ENCODE data around the gene MGAT3.
"Not testable (repeated sequence)": the region's sequence is repeated elsewhere in the genome, so short reads cannot be mapped to it uniquely, and the experiment has no call there.

MGAT3 gene

DNA sequence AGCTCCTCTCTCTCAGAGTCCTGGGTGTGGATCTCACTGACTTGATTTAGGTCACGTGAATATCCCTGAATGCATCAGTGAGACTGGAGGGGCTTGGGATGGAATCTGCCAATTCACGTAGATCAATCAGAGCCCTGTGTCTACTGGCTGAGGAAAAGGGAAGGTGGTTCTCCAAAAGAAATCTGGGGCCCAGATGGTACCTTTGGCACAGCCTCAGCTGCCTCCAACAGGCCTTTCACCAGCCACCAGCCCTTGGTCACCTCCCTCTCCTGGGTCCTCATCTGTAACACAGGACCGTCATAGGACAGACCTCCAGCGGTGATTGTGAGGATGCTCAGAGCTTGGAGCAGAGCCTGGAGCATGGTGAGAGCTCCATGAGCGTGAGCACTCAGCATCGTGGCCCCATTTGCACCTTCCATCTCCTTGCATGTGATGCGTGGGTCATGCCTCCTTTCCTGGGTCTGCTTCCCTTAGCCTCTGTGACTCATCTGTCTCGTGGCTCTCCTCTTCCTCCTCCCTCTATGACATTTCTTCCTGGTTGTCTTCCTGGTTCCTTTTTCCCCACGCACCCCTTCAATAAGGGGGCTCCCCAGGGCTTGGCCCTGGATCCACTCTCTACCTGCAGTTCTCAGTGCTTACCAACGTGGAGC, 37.8 kb downstream of the MGAT3 start:
- no peak for DNase-seq

GRCh38 chr22:39496131-39496838, 39.5 kb downstream of the MGAT3 start:
- peak; percentile 49 to 51 for DNase-seq

GRCh38 chr22:39497429-39497828, 40.6 kb downstream of the MGAT3 start:
- DNase-seq: no peak

DNA sequence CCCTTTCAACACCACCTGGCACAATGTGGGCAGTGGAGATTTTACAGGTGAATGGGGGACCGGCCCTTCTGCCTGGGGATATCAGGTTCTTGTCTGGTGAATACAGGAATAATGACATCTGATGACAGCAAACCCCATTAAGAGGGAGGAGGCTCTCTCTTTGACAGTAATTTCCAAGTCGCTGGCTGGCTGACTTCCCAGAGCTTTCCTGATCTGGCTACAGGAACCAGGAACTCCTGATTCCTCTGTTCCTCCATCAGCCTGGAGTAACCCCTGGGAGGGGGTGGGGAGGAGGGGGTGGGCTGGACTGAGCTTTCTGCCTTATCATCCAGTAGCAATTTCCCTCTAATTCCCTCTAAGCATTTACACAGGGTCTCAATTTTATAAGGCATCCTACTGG, 41.6 kb downstream of the MGAT3 start:
- DNase-seq: peak; percentile 85 to 96

DNA sequence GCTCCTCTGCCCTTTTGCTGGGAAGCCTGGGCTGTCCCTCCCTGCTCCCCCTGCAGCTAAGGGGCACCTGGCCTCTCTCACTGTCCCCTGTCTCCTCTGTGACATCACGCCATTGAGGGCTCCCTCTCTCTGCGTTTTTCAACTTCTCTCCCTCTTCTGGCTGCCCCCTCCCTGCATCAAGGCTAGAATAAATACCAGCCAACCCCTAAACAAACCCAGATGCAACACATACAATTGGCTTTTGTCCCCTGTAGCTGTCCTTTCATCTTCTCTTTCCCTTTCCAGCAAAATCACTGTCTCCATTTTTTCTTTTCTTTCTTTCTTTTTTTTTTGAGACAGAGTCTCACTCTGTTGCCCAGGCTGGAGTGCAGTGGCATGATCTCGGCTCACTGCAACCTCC, 42.0 kb downstream of the MGAT3 start:
- DNase-seq: peak in 1 of 2 experiments; percentile 63

- no peak for DNase-seq
Observed at GRCh38 chr22:39500101-39500500, 43.3 kb downstream of the MGAT3 start.

DNA sequence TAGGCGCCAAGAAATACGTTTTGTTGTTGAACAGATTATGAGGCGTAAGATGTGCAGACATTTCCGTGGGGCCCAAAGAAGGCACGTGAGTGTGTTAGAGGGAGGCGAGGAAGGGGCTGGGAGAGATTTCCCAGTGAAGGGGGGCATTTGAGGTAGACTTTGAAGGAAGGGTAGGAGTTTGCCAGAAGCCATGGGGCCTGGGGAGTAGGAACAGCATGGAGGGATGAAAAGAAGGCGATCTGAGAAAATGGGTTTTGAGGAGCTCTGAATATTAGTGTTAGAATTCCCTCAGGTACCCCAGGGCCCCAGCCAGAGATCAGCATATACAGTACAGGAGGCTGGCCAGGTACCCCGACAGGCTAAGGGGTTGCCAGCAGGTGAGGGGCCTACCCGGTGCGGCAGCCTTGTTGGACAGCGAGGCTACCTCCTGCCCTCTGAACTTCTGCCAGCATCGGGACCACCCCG, 44.9 kb downstream of the MGAT3 start:
- no peak for DNase-seq

- DNase-seq: peak; percentile 84 to 89
Observed at GRCh38 chr22:39502109-39502788, 45.4 kb downstream of the MGAT3 start, which contains the start of gene MIEF1. Gene MIEF1, plus strand, starts transcription at chr22:39502290. Its CDS starts 9,005 bp downstream, at chr22:39511295.

DNA sequence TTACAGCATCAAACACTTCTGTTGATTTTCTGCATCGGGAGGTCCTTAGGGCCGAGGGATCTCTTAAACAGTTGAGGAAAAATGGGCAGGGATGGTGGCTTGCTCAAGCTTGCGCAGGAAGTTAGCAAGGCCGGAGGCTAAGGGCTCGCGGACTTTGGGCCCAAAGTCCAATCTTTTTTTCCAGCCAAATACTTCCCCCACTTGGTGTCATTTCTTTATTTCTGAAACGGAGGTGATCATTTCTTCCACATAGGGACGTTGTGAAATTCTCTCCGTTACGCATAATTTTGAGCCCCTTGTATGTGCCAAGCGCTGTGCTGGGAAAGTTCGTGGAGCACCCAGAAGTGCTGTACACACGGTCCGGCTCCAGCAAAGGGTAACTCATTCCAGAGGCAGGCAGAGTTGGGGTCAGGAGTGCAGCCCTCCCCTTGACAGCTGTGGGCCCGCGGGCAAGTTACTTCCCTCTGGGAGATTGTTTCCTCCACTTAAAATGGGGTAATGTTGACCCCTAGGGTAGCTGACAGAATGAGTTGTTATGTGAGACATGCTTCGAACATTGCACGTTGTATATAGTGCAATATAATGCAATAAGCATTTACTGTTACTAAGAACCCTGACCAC, 46.1 kb downstream of the MGAT3 start:
- no peak for DNase-seq

DNA sequence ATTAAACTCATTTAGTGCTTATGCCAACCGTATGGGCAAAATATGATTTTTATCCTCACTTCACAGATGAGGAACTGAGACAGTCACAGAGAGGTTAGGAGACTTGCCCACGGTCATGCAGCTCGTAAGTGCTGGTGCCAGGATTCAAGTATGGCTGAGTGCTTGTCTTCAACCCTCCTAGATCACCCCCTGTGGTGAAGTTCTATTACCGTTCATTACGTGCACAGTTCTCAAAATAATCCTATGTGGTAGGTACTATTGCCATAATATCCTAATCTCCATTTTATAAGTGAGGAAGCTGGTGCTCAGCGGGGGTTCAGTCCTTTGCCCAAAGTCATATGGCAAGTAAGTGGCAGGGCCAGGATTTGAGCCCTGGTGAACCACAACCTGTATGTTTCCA, 46.8 kb downstream of the MGAT3 start:
- DNase-seq: no peak

- DNase-seq: no peak
Observed at GRCh38 chr22:39504071-39504470, 47.3 kb downstream of the MGAT3 start.

GRCh38 chr22:39507021-39507420, 50.2 kb downstream of the MGAT3 start:
- DNase-seq: not testable (repeated sequence)

GRCh38 chr22:39508393-39508792, 51.6 kb downstream of the MGAT3 start:
- no peak for DNase-seq

- DNase-seq: no peak
Observed at GRCh38 chr22:39510529-39511149, 53.8 kb downstream of the MGAT3 start.

DNA sequence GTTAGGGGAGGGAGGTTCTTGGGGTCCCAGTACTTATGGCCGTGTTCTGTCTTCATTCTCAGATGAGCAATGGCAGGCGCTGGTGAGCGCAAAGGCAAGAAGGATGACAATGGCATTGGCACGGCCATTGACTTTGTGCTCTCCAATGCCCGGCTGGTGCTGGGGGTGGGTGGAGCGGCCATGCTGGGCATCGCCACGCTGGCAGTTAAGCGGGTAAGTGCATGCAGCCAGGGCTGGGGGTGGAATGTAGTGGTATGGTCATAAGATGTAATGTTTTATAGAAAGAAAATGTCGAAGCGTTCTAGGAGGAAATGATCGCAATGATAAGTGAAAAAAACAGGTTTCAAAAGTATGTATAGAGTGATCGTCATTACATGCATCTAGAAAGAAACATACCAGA, 54.4 kb downstream of the MGAT3 start:
- DNase-seq: no peak

GRCh38 chr22:39512026-39512425, 55.2 kb downstream of the MGAT3 start:
- DNase-seq: no peak

DNA sequence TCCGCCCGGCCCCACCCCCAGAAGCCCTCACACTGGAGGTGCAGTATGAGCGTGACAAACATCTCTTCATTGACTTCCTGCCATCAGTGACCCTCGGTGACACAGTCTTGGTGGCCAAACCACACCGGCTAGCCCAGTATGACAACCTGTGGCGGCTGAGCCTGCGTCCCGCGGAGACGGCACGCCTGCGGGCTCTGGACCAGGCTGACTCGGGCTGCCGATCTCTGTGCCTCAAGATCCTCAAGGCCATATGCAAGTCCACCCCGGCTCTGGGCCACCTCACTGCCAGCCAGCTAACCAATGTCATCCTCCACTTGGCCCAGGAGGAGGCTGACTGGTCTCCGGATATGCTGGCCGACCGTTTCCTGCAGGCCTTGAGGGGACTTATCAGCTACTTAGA, 57.0 kb downstream of the MGAT3 start:
- no peak for DNase-seq

- DNase-seq: no peak
Observed at GRCh38 chr22:39514373-39514973, 57.7 kb downstream of the MGAT3 start.

- no peak for DNase-seq
Observed at GRCh38 chr22:39515266-39516050, 58.6 kb downstream of the MGAT3 start.

DNA sequence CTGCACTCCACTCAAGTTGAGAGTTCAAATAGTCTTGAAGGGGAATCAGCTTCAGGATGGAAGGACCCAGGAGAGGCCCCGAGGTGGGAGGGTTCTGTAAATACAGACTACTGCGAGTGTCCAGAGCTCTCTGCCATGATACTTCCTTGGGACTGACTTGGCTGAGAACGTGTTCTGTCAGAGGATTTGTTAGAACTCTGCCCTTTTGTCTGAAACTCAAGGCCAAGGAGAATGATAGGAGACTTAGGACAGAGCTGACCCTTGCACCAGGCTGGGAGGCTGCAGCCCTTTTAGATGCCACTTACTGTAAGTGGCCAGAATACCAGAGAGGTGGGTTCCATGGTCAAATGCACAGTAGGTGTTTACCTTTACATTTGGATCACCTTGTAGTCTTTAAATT, 60.7 kb downstream of the MGAT3 start:
- no peak for DNase-seq

- DNase-seq: no peak
Observed at GRCh38 chr22:39518144-39518786, 61.5 kb downstream of the MGAT3 start.
